ENCODE results near the gene PTPRN. TPM values are rescaled to one million over a fixed set of nuclear protein-coding genes. Genes with fewer than 3 reads are reported as not detected.

PTPRN gene
- total and polyA plus RNA-seq, 10 of the 15 experiments (the other 5 are each of a cell fraction or from before 2014, with no cell fraction given), result 0.28 to 0.69 TPM; not detected in 8

DNA sequence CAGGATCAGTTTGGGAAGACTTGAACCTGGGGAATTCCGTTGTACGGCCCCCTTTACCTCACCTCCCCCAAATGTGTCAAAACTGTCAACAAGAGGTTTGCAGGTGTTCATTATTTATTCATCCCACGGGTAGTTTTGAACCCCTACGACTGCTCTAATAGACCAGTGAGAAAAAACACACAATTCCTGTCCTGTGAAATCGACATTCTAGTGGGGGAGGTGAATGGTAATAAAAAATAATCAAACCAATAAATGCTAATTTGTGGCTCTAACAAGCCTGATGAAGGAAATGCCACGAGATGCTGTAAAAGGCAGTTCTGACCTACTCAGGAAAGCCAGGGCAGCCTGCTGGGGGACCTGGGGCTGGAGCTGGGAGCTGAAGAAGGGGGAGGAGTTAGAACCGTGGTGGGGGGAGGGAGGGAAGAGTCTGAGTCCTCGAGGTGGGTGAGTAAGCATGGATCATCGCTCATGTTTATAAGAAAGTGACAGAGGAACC is 30.5 kb downstream of the PTPRN start (continued):
- TF ChIP-seq RELA (IDR thresholded peaks at IDR 0.05; ENCODE audit: borderline replicate concordance, partially characterized antibody), result no peak
- no peak for TF ChIP-seq EZH2 (IDR thresholded peaks at IDR 0.05; ENCODE audit: borderline replicate concordance, control insufficient read depth, low read depth, low read length)
- no peak for TF ChIP-seq KDM1A (IDR thresholded peaks at IDR 0.05; ENCODE audit: borderline replicate concordance)
- 0 out of 2 replicates have a peak, but pooled peaks have one; percentile 29 for TF ChIP-seq POLR2AphosphoS2 (IDR thresholded peaks at IDR 0.05; ENCODE audit: low read depth, low read length)
- TF ChIP-seq NFIC (IDR thresholded peaks at IDR 0.05; ENCODE audit: low read depth, low read length), result peak; percentile 61; the same call in 1 of the 2 replicates
- peak; percentile 85 for TF ChIP-seq FOXK2 (IDR thresholded peaks at IDR 0.05)
- TF ChIP-seq, protein P1, sequence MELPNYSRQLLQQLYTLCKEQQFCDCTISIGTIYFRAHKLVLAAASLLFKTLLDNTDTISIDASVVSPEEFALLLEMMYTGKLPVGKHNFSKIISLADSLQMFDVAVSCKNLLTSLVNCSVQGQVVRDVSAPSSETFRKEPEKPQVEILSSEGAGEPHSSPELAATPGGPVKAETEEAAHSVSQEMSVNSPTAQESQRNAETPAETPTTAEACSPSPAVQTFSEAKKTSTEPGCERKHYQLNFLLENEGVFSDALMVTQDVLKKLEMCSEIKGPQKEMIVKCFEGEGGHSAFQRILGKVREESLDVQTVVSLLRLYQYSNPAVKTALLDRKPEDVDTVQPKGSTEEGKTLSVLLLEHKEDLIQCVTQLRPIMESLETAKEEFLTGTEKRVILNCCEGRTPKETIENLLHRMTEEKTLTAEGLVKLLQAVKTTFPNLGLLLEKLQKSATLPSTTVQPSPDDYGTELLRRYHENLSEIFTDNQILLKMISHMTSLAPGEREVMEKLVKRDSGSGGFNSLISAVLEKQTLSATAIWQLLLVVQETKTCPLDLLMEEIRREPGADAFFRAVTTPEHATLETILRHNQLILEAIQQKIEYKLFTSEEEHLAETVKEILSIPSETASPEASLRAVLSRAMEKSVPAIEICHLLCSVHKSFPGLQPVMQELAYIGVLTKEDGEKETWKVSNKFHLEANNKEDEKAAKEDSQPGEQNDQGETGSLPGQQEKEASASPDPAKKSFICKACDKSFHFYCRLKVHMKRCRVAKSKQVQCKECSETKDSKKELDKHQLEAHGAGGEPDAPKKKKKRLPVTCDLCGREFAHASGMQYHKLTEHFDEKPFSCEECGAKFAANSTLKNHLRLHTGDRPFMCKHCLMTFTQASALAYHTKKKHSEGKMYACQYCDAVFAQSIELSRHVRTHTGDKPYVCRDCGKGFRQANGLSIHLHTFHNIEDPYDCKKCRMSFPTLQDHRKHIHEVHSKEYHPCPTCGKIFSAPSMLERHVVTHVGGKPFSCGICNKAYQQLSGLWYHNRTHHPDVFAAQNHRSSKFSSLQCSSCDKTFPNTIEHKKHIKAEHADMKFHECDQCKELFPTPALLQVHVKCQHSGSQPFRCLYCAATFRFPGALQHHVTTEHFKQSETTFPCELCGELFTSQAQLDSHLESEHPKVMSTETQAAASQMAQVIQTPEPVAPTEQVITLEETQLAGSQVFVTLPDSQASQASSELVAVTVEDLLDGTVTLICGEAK (IDR thresholded peaks at IDR 0.05; ENCODE audit: borderline replicate concordance), result peak; percentile 36; the same call in 1 of the 2 replicates
- TF ChIP-seq, protein P2, sequence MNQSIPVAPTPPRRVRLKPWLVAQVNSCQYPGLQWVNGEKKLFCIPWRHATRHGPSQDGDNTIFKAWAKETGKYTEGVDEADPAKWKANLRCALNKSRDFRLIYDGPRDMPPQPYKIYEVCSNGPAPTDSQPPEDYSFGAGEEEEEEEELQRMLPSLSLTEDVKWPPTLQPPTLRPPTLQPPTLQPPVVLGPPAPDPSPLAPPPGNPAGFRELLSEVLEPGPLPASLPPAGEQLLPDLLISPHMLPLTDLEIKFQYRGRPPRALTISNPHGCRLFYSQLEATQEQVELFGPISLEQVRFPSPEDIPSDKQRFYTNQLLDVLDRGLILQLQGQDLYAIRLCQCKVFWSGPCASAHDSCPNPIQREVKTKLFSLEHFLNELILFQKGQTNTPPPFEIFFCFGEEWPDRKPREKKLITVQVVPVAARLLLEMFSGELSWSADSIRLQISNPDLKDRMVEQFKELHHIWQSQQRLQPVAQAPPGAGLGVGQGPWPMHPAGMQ (IDR thresholded peaks at IDR 0.05; ENCODE audit: borderline replicate concordance), result no peak
- no peak for TF ChIP-seq TBL1XR1 (IDR thresholded peaks at IDR 0.05; ENCODE audit: low read depth, low read length)
- peak; percentile 42 to 59; a peak in 2 of 4 replicates for TF ChIP-seq EP300 (IDR thresholded peaks at IDR 0.05; ENCODE audit: borderline replicate concordance in 1 of 2, control insufficient read depth in 1 of 2, low read depth in 2 of 2, low read length in 2 of 2)
- TF ChIP-seq, protein P3, sequence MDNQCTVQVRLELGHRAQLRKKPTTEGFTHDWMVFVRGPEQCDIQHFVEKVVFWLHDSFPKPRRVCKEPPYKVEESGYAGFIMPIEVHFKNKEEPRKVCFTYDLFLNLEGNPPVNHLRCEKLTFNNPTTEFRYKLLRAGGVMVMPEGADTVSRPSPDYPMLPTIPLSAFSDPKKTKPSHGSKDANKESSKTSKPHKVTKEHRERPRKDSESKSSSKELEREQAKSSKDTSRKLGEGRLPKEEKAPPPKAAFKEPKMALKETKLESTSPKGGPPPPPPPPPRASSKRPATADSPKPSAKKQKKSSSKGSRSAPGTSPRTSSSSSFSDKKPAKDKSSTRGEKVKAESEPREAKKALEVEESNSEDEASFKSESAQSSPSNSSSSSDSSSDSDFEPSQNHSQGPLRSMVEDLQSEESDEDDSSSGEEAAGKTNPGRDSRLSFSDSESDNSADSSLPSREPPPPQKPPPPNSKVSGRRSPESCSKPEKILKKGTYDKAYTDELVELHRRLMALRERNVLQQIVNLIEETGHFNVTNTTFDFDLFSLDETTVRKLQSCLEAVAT (IDR thresholded peaks at IDR 0.05), result peak; percentile 15
- no peak for TF ChIP-seq SMAD1 (IDR thresholded peaks at IDR 0.05; ENCODE audit: low read depth, partially characterized antibody)
- no peak for TF ChIP-seq BHLHE40 (IDR thresholded peaks at IDR 0.05; ENCODE audit: borderline replicate concordance in 1 of 2, low read depth in 2 of 2, low read length in 1 of 2)
- no peak for TF ChIP-seq CHD1 (IDR thresholded peaks at IDR 0.05; ENCODE audit: low read depth, low read length)
- TF ChIP-seq, protein P4, sequence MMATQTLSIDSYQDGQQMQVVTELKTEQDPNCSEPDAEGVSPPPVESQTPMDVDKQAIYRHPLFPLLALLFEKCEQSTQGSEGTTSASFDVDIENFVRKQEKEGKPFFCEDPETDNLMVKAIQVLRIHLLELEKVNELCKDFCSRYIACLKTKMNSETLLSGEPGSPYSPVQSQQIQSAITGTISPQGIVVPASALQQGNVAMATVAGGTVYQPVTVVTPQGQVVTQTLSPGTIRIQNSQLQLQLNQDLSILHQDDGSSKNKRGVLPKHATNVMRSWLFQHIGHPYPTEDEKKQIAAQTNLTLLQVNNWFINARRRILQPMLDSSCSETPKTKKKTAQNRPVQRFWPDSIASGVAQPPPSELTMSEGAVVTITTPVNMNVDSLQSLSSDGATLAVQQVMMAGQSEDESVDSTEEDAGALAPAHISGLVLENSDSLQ (IDR thresholded peaks at IDR 0.05), result peak; percentile 89
- no peak for TF ChIP-seq PAX5 (IDR thresholded peaks at IDR 0.05; ENCODE audit: borderline replicate concordance, low read depth, low read length)
- TF ChIP-seq SMARCA5 (IDR thresholded peaks at IDR 0.05), result peak; percentile 50
- no peak for TF ChIP-seq RAD51 (IDR thresholded peaks at IDR 0.05)
- no peak for TF ChIP-seq POLR2AphosphoS5 (IDR thresholded peaks at IDR 0.05; ENCODE audit: low read length)
- TF ChIP-seq, protein P5, sequence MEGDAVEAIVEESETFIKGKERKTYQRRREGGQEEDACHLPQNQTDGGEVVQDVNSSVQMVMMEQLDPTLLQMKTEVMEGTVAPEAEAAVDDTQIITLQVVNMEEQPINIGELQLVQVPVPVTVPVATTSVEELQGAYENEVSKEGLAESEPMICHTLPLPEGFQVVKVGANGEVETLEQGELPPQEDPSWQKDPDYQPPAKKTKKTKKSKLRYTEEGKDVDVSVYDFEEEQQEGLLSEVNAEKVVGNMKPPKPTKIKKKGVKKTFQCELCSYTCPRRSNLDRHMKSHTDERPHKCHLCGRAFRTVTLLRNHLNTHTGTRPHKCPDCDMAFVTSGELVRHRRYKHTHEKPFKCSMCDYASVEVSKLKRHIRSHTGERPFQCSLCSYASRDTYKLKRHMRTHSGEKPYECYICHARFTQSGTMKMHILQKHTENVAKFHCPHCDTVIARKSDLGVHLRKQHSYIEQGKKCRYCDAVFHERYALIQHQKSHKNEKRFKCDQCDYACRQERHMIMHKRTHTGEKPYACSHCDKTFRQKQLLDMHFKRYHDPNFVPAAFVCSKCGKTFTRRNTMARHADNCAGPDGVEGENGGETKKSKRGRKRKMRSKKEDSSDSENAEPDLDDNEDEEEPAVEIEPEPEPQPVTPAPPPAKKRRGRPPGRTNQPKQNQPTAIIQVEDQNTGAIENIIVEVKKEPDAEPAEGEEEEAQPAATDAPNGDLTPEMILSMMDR (IDR thresholded peaks at IDR 0.05 in 2 of 3, conservative IDR thresholded peaks at IDR 0.05 in 1 of 3; ENCODE audit: control insufficient read depth in 2 of 3, extremely low read depth in 1 of 3, insufficient read depth in 1 of 3, low read depth in 3 of 3, low read length in 3 of 3), result no peak

All from GM12878 (cell line).